ENCODE data around the gene NUCB1. TPM values are rescaled to one million over a fixed set of nuclear protein-coding genes. Genes with fewer than 3 reads are reported as not detected.

The NUCB1 gene
- total RNA-seq, 1 donor from 2014 or later = 310 TPM

DNA sequence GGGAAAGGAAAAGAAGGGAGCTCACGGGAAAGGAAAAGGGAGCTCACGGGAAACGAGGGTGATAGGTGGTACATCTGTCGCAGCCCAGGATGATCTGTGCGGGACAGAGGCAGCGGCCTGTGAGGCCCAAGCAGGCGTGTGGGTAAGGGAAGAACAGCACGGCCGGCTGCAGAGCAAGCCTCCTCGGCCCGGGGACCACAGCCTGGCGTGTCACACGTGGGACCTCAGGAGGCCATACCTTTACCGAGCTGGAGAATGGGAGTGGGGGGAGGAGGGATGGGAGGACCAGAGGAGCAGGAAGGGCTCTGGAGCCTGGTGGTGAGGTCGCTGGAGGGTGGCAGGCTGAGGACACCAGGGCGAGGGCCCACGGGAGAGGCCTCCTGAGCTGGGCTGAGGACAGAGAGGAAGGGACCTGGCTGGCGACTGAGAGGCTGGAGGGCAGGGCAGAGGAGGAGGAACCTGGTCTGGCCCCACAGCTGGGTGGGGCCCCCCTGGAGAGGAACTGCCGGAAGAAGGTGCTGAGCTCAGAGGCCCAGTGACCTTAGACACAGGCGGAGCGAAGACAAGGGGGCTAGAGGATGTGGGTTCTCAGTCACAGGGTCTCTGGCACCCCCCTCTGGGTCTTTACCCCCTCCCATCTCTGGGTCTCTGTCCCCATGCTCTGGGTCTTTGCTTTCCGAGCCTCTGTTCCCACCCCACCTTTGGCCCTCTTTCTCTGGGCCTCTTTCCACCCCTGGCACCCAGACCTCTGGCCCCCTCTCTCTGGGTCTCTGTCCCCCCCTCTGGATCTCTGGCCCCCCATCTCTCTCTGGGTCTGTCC is 62.1 kb downstream of the NUCB1 start:
- Histone ChIP-seq H3K36me3 (peaks cover 18% of the 10 kb centered on the region), H3K27me3 (ENCODE audit: low read depth) (no peaks in the 10 kb centered on the region), H3K27ac (peak overlapping the region; percentile 93), H3K9me3 (no peaks in the 10 kb centered on the region), H3K4me3 (peak overlapping the region; percentile 34), H3K4me1 (peaks cover 38% of the 10 kb centered on the region)
- TF ChIP-seq CTCF (IDR thresholded peaks at IDR 0.05) = no peak
- peak; percentile 90 for DNase-seq
- intact Hi-C loops (cut with DNase I) = no loop called here
- peak; percentile 50 to 62 for ATAC-seq

DNA sequence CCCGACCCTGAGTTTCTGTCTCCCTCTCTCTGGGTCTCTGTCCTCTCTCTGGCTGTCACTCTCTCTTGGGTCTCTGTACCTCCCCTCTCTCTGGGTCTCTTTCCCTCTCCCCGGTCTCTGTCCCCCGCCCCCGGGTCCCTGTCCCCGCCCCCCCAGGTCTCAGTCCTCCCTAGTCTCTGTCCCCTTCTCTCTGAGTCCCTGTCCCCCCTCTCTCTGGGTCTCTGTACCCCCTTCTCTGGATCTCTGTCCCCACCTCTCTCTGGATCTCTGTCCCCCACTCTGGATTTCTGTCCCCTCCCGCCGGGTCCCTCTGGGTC is 62.7 kb downstream of the NUCB1 start:
- no peak for TF ChIP-seq CTCF (IDR thresholded peaks at IDR 0.05)
- intact Hi-C loops (cut with DNase I) = no loop called here
- H3K27me3 ChIP-seq (ENCODE audit: low read depth) = no peaks in the 10 kb centered on the region
- peak overlapping the region; percentile 93 for H3K27ac ChIP-seq
- H3K4me3 ChIP-seq = no peak overlapping the region
- DNase-seq = no peak
- H3K9me3 ChIP-seq = no peaks in the 10 kb centered on the region
- no peak for ATAC-seq
- H3K36me3 ChIP-seq = peaks cover 24% of the 10 kb centered on the region
- H3K4me1 ChIP-seq = peaks cover 44% of the 10 kb centered on the region

GRCh38 chr19:48963371-48964204 is 63.5 kb downstream of the NUCB1 start:
- ATAC-seq (peak; percentile 24 to 37), DNase-seq (peak; percentile 83)
- H3K27ac ChIP-seq = peak overlapping the region; percentile 93
- peaks cover 51% of the 10 kb centered on the region for H3K4me1 ChIP-seq
- peak overlapping the region; percentile 96 for H3K4me3 ChIP-seq
- intact Hi-C loops (cut with DNase I) = no loop called here
- no peak for TF ChIP-seq CTCF (IDR thresholded peaks at IDR 0.05)
- no peaks in the 10 kb centered on the region for H3K9me3 ChIP-seq
- no peaks in the 10 kb centered on the region for H3K27me3 ChIP-seq (ENCODE audit: low read depth)
- H3K36me3 ChIP-seq = peaks cover 30% of the 10 kb centered on the region

DNA sequence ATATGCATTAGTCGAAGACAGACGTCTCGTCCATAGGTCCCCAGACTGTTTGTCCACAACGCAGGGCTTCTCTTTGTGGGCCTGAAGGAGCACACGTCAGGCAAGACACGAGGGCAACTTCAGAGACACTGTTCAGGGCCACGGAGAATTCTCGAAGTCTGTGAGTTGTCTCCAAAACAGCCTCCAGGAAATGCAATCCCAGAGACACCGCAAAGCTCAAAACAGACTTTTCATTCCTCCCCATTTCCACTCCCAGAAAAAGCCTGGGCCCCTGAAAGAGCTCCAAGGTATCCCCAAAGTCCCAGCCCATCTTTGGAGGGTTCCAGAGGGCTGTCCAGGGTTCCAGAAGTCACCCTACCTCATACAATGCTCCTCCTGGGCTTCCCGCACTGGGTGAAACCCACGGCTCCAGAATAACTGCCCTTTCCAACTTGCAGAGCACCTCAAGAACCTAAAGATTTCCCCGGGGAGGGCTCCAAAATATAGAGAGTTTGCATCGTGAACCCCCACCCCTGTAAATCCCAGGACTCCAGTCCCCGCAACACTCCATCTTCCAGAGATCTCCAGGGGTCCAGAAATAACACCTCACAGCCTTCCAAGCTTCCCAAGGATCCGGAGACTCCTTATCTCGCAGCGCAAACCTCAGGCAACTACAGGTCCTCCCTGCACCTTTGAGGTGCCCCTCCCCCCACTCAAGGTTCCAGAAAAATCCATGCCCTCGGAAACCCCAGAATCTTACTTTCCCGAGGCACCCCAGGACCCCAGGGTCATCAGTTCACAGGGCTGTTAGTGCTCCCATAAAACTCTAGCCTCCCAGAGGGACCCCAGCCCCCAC is 64.3 kb downstream of the NUCB1 start:
- H3K27me3 ChIP-seq (ENCODE audit: low read depth) = no peaks in the 10 kb centered on the region
- H3K9me3 ChIP-seq = no peaks in the 10 kb centered on the region
- intact Hi-C loops (cut with DNase I) = no loop called here
- DNase-seq (peak; percentile 56), ATAC-seq (peak in 1 of 2 donors; percentile 0)
- no peak for TF ChIP-seq CTCF (IDR thresholded peaks at IDR 0.05)
- peak overlapping the region; percentile 96 for H3K4me3 ChIP-seq
- peak overlapping the region; percentile 93 for H3K27ac ChIP-seq
- peaks cover 54% of the 10 kb centered on the region for H3K4me1 ChIP-seq
- peaks cover 38% of the 10 kb centered on the region for H3K36me3 ChIP-seq
